GM10266 (cell line): ENCODE data around the gene ZNF287.
A peak's percentile ranks its signal among the peaks of the same experiment; 100 is the strongest.
"Not testable (repeated sequence)": the region's sequence is repeated elsewhere in the genome, so short reads cannot be mapped to it uniquely, and the experiment has no call there.

Experiments used
- DNase-seq: peaks from one replicate; pipeline ENCODE4 v3.0.0; 2012; ENCODE audit errors: extremely low spot score
- TF ChIP-seq, protein P1 (sequence below): IDR thresholded peaks from 2 replicates; pipeline ENCODE4 v1.5.1; 2012; ENCODE audit warnings: mild to moderate bottlenecking, low read depth; ENCODE audit not compliant: control insufficient read depth, insufficient read depth; ENCODE audit errors: missing control alignments

ZNF287 gene

DNA sequence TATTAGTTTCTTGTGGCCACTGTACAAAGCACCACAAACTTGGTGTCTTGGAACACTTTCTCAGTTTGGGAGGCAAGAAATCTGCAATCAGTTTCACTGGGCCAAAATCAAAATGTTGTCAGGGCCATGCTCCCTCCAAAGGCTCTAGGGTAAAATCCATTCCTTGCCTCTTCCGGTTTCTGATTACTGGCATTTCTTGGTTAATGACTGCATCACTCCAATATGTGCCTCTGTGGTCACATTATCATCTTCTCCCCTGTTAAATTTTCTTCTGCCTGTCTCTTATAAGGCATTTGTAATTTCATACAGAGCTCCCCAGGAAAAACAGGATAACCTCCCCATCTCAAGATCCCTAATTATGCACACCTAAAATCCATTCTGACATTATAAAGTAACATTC lies 34.8 kb downstream of the ZNF287 start:
- DNase-seq, result no peak

DNA sequence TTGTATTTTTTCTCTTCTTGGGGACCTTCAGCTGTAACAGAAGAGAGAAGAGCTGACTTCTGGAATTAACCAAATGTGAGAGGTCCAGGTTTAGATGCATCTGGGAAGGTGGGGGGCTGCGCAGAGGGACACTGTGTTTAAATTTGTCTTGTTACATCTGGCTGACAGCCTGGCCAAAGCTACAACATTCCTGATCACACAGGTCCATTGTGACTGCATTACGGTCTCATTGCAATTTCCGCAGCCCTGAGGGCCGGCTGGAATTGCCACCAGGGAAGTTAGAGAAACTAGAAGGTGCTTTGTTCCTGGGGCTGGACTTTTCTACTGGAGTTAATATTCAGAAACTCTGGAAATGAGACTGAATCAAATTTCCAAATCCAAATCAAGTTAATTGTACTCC lies 39.1 kb downstream of the ZNF287 start:
- no peak for DNase-seq
- TF ChIP-seq, protein P1, sequence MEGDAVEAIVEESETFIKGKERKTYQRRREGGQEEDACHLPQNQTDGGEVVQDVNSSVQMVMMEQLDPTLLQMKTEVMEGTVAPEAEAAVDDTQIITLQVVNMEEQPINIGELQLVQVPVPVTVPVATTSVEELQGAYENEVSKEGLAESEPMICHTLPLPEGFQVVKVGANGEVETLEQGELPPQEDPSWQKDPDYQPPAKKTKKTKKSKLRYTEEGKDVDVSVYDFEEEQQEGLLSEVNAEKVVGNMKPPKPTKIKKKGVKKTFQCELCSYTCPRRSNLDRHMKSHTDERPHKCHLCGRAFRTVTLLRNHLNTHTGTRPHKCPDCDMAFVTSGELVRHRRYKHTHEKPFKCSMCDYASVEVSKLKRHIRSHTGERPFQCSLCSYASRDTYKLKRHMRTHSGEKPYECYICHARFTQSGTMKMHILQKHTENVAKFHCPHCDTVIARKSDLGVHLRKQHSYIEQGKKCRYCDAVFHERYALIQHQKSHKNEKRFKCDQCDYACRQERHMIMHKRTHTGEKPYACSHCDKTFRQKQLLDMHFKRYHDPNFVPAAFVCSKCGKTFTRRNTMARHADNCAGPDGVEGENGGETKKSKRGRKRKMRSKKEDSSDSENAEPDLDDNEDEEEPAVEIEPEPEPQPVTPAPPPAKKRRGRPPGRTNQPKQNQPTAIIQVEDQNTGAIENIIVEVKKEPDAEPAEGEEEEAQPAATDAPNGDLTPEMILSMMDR, result no peak

More for the DNA sequence above, 34.8 kb downstream of the ZNF287 start:
- TF ChIP-seq, protein P1, result no peak

DNA sequence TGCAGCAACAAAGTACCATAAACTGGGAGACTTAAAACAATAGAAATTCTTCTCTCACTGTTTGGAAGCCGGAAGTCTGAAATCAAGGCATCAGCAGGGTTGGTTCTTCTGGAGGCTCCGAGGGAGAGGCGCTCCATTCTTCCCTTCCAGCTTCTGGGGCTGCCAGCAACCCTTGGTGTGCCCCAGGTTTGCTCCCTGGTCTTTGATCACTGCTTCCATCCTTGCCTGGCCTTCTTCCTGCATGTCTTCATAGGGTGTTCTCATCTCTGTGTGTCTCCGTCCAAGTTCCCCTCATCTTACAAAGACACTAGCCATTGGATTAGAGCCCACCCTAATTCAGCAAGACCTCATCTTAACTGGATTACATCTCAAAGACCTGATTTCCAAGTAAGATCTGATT lies 41.7 kb downstream of the ZNF287 start:
- no peak for DNase-seq
- TF ChIP-seq, protein P1, result no peak

DNA sequence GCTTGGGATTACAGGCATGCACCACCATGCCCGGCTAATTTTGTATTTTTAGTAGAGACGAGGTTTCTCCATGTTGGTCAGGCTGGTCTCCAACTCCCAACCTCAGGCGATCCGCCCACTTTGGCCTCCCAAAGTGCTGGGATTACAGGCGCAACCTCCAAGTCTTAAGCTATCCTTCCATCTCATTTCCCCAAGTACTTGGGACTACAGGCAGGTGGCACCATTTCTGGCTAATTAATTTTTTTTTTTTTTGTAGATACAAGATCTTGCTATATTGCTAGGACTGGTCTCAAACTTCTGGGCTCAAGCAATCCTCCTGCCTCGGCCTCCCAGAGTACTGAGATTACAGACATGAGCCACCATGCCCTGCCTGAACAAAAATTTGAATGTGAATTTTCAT lies 43.4 kb downstream of the ZNF287 start:
- not testable (repeated sequence) for DNase-seq

DNA sequence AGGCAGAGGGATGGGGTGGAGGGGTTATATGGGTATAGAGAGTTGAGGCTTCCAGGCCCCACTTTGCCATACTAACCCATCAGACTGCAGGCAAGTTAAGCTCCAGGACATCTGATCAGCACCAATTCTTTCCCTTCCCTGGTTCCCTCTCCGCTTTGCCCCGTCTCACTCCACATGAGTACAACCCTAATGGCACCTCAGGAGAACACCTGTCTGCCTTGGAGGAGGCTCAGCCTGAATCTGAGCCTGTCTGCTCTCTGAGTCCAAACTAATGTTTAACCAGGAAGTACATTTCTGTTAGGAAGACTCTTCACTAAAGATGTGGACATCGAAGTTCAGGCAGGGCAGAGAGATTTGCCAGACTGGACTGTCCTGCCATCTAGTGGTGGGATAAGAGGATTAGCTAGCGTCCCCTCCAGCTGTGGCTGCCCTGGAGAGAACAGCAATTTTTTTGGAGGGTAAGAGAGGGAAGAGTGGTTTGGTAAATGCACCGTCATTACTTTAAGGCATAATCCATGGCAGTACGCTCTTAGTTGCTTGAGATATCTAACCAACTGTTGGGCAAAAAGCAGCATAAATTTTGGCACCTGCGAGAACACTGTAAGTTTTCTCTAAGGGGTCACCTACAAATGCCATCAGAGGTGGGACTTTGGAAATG lies 47.8 kb downstream of the ZNF287 start:
- TF ChIP-seq, protein P1, result peak; percentile 89

DNA sequence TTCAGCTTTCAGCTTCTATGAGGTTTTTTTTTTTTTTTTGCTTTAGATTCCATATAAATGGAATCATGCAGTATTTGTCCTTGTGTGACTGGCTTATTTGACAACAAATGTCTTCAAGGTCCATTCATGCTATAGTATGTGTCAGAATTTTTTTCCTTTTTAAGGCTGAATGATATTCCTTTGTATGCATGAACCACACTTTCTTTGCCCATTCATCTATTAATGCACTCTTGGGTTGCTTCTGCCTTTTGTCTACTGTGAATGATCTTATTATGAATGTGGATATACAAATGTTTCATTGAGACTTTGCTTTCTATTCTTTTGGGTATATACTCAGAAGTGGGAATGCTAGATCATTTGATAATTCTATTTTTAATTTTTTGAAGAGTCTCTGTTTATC lies 50.0 kb downstream of the ZNF287 start:
- TF ChIP-seq, protein P1, result no peak
- DNase-seq, result no peak

More for the DNA sequence above, 47.8 kb downstream of the ZNF287 start:
- DNase-seq, result peak; percentile 80

DNA sequence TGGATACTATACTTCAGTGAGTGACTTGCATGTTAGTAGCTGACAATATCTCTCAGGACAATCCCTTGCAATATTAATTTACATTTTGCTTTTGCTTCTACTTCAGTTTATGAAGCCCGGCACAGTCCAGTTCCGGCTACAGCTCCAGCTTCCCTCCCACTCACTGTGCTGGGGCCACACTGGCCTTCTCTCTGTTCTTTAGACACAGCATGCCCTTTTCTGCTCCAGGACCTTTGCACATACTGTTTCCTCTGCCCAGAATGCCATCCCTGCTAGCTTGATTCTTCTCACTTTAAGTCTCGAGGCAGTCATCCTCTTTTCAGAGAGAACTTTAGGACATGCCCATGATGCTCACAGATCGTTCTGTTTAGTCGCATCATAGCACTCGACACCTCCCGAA lies 51.5 kb downstream of the ZNF287 start:
- no peak for DNase-seq
- TF ChIP-seq, protein P1, result no peak

DNA sequence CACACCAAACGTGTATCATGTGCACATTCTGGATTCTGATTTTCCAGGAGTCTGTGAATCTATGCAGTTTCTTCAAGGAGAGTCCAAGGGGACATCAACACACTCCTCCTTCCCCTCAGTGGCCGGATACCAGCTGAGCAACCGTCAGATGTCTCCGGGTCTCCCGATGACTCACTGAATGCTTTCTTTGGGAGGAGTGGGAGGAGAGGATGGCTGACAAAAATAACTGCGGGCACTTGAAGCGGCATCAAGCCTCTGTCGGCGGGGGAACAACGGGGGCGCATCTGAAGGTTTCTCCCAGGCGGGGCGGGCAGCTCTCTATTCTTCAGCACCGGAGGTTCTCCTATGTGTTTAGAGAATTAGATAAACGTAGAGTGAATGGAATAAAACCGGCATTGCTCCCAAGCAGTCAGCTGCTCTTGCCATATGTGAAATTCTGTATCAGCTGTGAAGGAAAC lies 52.4 kb downstream of the ZNF287 start:
- TF ChIP-seq, protein P1, result no peak
- DNase-seq, result no peak
